Muscle layer of duodenum (tissue), 2 donors: Measurements from ENCODE around the gene RCAN1.
A peak's percentile ranks its signal among the peaks of the same experiment; 100 is the strongest.
"Not testable (repeated sequence)": the region's sequence is repeated elsewhere in the genome, so short reads cannot be mapped to it uniquely, and the experiment has no call there.

ENCODE experiments used
- H3K27ac ChIP-seq: one replicate; pipeline ENCODE4 v1.7.0; 2013; ENCODE audit warnings: mild to moderate bottlenecking, low read length
- H3K27me3 ChIP-seq: one replicate; pipeline ENCODE4 v1.7.0; 2013; ENCODE audit warnings: low read depth, mild to moderate bottlenecking, control low read depth, low read length
- H3K36me3 ChIP-seq, 2 donors: one replicate each; pipeline ENCODE4 v1.7.0; 2013; ENCODE audit warnings: low read length in 2 of 2, control low read depth in 1 of 2, mild to moderate bottlenecking in 1 of 2; ENCODE audit not compliant: insufficient read depth in 2 of 2, control insufficient read depth in 1 of 2
- H3K4me1 ChIP-seq, 2 donors: one replicate each; pipeline ENCODE4 v1.7.0; 2013; ENCODE audit warnings: low read length in 2 of 2, mild to moderate bottlenecking in 2 of 2, control low read depth in 1 of 2, moderate library complexity in 1 of 2; ENCODE audit not compliant: insufficient read depth in 2 of 2, control insufficient read depth in 1 of 2
- H3K4me3 ChIP-seq, 2 donors: one replicate each; pipeline ENCODE4 v1.7.0; 2013; ENCODE audit warnings: low read length in 2 of 2, low read depth in 1 of 2, mild to moderate bottlenecking in 1 of 2
- H3K9me3 ChIP-seq, 2 donors: one replicate each; pipeline ENCODE4 v1.7.0; 2013; ENCODE audit warnings: low read length in 2 of 2, control low read depth in 1 of 2, mild to moderate bottlenecking in 1 of 2; ENCODE audit not compliant: control insufficient read depth in 1 of 2
- donor health status: healthy.

RCAN1 gene

GRCh38 chr21:34561806-34562205, 53.1 kb downstream of the RCAN1 start:
- no peaks in the 10 kb centered on the region for H3K9me3 ChIP-seq
- no peaks in the 10 kb centered on the region for H3K27me3 ChIP-seq
- H3K4me1 ChIP-seq = peaks cover 0 to 12% of the 10 kb centered on the region in 2 donors
- no peak overlapping the region for H3K27ac ChIP-seq
- H3K4me3 ChIP-seq = no peak overlapping the region
- H3K36me3 ChIP-seq = no peaks in the 10 kb centered on the region

DNA sequence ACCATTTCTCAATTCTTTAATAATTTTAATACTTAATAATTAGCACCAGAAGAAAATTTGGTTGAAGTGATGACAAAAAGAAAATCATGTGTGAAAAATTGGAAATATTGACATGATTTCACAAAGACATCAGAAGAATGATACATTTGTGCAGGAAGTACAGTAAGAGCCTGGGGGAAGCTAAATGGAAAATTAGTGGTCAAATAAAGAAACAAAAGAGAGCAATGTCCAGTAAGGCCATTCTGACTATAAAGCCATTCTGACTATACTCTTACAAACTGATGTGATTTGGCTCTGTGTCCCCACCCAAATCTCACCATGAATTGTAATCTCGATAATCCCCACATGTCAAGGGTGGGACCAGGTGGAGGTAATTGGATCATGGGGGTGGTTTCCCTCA, 54.3 kb downstream of the RCAN1 start:
- Histone ChIP-seq H3K4me1 (peaks cover 0 to 9% of the 10 kb centered on the region in 2 donors), H3K4me3 (no peak overlapping the region), H3K9me3 (no peaks in the 10 kb centered on the region), H3K27ac (no peak overlapping the region), H3K27me3 (no peaks in the 10 kb centered on the region), H3K36me3 (no peaks in the 10 kb centered on the region)

DNA sequence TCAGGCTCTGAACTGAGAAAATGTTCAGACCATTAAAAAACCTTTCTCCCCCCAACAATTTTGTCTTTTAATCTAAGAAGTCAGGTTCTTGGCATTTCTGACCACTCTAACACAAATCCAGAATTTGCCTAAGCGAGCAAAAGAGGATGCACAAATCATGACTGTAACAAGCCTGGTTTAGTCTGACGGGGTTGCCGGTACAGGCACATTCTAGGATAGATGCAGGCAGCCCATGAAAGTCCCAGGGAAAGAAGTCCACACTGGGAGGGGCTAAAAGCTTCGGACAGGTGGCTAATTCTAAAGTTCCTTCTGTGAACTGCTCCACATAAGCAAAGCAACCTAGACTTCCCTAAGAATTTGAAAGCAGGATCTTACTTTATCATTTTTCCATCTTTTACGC, 54.9 kb downstream of the RCAN1 start:
- Histone ChIP-seq H3K27ac (no peak overlapping the region), H3K4me3 (no peak overlapping the region), H3K36me3 (no peaks in the 10 kb centered on the region), H3K9me3 (no peaks in the 10 kb centered on the region), H3K4me1 (peaks cover 0 to 3% of the 10 kb centered on the region in 2 donors), H3K27me3 (no peaks in the 10 kb centered on the region)

DNA sequence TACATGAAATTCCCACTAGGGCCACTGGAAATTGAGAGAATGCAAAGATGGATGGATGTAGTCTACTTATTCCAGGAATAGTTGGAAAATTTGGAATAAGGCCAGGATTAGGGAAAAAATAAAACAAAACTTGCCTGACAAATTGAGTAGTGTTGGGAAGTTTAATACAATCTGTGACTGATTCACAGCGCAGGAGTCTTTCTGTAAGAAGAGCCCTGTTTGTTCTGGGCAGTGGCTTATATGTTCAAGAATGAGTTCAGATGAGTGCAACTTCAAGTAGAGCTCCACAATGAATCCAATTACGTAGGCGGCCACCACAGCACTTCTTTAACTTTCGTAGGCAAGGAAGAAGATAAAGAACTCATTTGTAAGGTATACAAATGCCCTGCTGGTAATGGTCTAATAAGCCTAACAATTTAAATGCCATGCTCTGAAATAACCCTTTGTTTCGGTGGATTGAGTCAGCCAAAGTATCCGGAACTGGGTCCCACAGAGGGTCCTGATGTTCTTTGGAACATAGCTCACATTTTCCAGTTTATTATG, 55.8 kb downstream of the RCAN1 start:
- Histone ChIP-seq H3K9me3 (no peaks in the 10 kb centered on the region), H3K4me3 (no peak overlapping the region), H3K27me3 (no peaks in the 10 kb centered on the region), H3K36me3 (no peaks in the 10 kb centered on the region), H3K4me1 (no peaks in the 10 kb centered on the region), H3K27ac (peak overlapping the region; percentile 24)

GRCh38 chr21:34558166-34558565, 56.7 kb downstream of the RCAN1 start:
- Histone ChIP-seq H3K36me3 (no peaks in the 10 kb centered on the region), H3K4me3 (no peak overlapping the region), H3K9me3 (no peaks in the 10 kb centered on the region), H3K4me1 (no peaks in the 10 kb centered on the region), H3K27ac (no peak overlapping the region), H3K27me3 (no peaks in the 10 kb centered on the region)

DNA sequence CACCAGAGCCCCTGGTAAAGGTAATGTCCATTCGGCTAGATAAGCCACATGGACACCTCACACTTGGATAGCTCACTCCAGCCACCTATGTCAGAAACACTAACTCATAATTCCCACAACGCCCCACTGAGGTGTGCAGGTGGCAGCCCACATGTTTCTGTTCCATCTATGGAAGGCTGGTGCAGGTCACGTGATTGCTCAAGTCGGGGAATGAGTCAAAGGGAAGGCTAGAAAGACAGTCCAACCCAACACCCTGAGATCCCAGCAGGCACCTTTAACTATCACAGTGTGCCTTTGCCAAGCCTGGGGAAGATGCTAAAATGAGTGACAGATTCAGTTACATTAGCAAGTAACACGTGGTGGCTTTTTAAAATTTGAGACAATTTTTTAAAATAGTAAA, 57.7 kb downstream of the RCAN1 start:
- H3K4me3 ChIP-seq = no peak overlapping the region
- no peaks in the 10 kb centered on the region for H3K9me3 ChIP-seq
- H3K36me3 ChIP-seq = no peaks in the 10 kb centered on the region
- no peak overlapping the region for H3K27ac ChIP-seq
- H3K27me3 ChIP-seq = no peaks in the 10 kb centered on the region
- H3K4me1 ChIP-seq = no peaks in the 10 kb centered on the region

GRCh38 chr21:34554670-34555069, 60.2 kb downstream of the RCAN1 start:
- H3K27me3 ChIP-seq, H3K4me3 ChIP-seq, H3K27ac ChIP-seq, H3K9me3 ChIP-seq, H3K36me3 ChIP-seq, H3K4me1 ChIP-seq: not testable (repeated sequence)

DNA sequence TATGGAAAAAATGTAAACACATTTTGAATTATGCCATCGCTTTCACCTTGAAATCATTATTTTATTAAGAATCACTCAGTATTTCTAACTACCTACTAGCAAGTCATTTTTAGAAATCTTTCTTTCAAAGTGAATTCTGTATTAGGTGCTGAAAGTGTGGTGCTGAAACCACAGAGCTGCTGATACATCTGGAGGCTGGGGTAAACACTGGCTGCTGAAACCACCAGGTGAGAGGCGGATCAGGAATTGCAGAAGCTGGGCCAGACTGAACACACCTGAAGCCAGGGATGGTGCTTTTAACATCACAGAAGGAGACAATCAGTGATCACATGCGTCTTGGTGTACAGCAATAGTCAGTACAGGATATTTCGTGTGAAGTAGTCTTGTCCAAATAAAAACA, 60.7 kb downstream of the RCAN1 start:
- H3K36me3 ChIP-seq = no peaks in the 10 kb centered on the region
- no peaks in the 10 kb centered on the region for H3K9me3 ChIP-seq
- peak overlapping the region; percentile 10 for H3K27ac ChIP-seq
- H3K4me1 ChIP-seq = no peaks in the 10 kb centered on the region
- no peaks in the 10 kb centered on the region for H3K27me3 ChIP-seq
- no peak overlapping the region for H3K4me3 ChIP-seq

DNA sequence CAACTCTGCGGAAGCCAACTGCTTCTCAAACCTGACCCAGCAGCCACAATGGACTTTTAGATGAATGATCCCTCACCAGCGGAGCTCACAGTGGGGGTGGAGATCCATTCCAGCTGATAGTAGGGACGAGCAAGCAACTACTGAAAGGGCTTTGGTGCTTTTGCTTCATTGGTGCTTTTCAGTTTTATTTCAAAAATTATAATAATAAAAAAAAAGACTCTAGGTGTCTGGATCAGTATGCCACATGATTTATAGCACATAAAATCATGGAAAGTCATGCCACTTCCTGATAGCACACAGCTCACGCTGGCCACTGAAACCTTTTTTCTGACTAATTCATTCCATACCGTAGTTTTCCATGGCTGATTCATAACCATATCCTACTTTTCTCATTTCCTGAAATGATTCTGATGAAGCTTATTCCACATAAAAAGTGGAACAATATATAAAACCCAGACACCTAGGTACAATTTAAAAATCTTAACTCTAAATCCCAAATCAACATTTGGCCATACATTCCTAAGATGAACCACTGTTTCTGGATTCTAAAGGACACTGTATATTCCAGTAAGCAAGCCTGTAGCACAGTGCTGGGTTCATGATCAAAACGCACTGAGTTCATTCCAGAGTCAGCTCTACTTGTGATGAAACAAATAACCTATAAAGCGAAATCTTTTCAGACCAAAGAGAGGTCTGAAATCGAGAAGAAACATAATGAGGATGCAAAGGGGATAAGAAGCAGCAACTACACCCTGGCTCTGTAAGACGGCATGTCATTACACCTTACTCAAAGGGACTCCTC, 61.6 kb downstream of the RCAN1 start:
- no peaks in the 10 kb centered on the region for H3K4me1 ChIP-seq
- H3K9me3 ChIP-seq = no peaks in the 10 kb centered on the region
- no peak overlapping the region for H3K4me3 ChIP-seq
- H3K36me3 ChIP-seq = no peaks in the 10 kb centered on the region
- no peaks in the 10 kb centered on the region for H3K27me3 ChIP-seq
- peak overlapping the region; percentile 22 for H3K27ac ChIP-seq

GRCh38 chr21:34552360-34553098, 62.4 kb downstream of the RCAN1 start:
- Histone ChIP-seq H3K9me3 (no peaks in the 10 kb centered on the region), H3K36me3 (no peaks in the 10 kb centered on the region), H3K4me1 (no peaks in the 10 kb centered on the region), H3K4me3 (no peak overlapping the region), H3K27ac (peak overlapping the region; percentile 22), H3K27me3 (no peaks in the 10 kb centered on the region)

DNA sequence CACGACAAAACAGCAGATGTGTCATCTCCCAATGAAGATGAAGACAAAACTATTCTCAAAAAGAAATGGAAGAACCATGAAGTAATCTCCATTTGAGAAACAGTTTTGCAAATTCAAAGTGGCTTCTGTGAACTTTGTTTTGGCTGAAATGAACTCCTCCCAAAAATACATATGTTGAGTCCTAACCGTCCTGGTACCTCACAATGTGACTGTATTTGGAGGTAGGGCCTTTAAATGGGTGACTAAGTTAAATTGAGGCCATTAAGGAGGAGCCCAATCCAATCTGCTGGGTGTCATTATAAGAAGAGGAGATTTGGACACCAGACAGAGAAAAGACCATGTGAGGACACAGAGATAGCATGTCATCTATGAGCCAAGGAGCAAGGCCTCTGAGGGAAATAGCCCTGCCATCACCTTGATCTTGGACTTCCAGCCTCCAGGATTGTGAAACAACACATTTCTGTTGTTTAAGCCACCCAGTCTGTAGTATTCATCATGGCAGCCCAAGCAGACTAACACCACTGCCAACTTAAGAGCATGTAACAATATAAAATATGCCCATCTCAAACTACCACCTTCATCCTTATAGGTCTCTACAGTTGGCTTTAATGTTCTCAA, 64.6 kb downstream of the RCAN1 start:
- H3K36me3 ChIP-seq = no peaks in the 10 kb centered on the region
- H3K4me1 ChIP-seq = peaks cover 5 to 9% of the 10 kb centered on the region in 2 donors
- no peaks in the 10 kb centered on the region for H3K9me3 ChIP-seq
- H3K27ac ChIP-seq = no peak overlapping the region
- no peak overlapping the region for H3K4me3 ChIP-seq
- H3K27me3 ChIP-seq = no peaks in the 10 kb centered on the region
